CD4-positive, alpha-beta T cell (primary cell): ENCODE data around the gene EIF2B4. TPM values are rescaled to one million over a fixed set of nuclear protein-coding genes. Genes with fewer than 3 reads are reported as not detected.

ENCODE experiments used
- ATAC-seq: fragments of 200-7000 bp; cut with Tn5 transposase; one replicate; pipeline ENCODE4 v1.10.0; 2022; ENCODE audit warnings: mild to moderate bottlenecking; ENCODE audit not compliant: poor library complexity
- CTCF ChIA-PET: fragments of 350-600 bp; sonication (Branson Sonifier 250); formaldehyde crosslinking; loops from one replicate; lab custom pipeline; 2021; ENCODE audit warnings: antibody characterized with exemption, inconsistent platforms; lab: Charles Lee
- POLR2A ChIA-PET: fragments of 350-600 bp; sonication (Branson Sonifier 250); formaldehyde crosslinking; loops from one replicate; lab custom pipeline; 2021; ENCODE audit warnings: antibody characterized with exemption, inconsistent platforms; lab: Charles Lee
- DNase-seq, 14 experiments: peaks; one replicate each; pipeline ENCODE4 v3.0.0-alpha.2; 2013 to 2020; ENCODE audit warnings: mixed read lengths in 2 of 14
- H3K27ac ChIP-seq, 2 donors: one replicate each; pipeline versions ENCODE4 v1.5.1 to v1.7.0; 2013; ENCODE audit warnings: low read length in 2 of 2, low read depth in 1 of 2, mild to moderate bottlenecking in 1 of 2
- H3K27me3 ChIP-seq, 2 experiments: 1 replicate in 1 of 2; 2 replicates in 1 of 2; pipeline versions ENCODE4 v1.6.1 to v1.7.0; 2013; ENCODE audit warnings: low read length in 2 of 2, control low read depth in 1 of 2, mild to moderate bottlenecking in 1 of 2, moderate library complexity in 1 of 2; ENCODE audit not compliant: insufficient read depth in 2 of 2, control insufficient read depth in 1 of 2
- H3K36me3 ChIP-seq: one replicate; pipeline ENCODE4 v1.6.1; 2013; ENCODE audit warnings: low read length, control low read depth; ENCODE audit not compliant: insufficient read depth
- H3K4me1 ChIP-seq: one replicate; pipeline ENCODE4 v1.6.1; 2013; ENCODE audit warnings: low read length, control low read depth; ENCODE audit not compliant: insufficient read depth
- H3K4me3 ChIP-seq: one replicate; pipeline ENCODE4 v1.5.1; 2013; ENCODE audit warnings: mild to moderate bottlenecking, low read length, moderate library complexity
- H3K9me3 ChIP-seq, 2 experiments: 1 replicate in 1 of 2; 2 replicates in 1 of 2; pipeline versions ENCODE4 v1.6.1 to v1.7.0; 2013; ENCODE audit warnings: low read length in 2 of 2, mild to moderate bottlenecking in 2 of 2, control low read depth in 1 of 2, moderate library complexity in 1 of 2; ENCODE audit not compliant: control insufficient read depth in 1 of 2, insufficient read depth in 1 of 2
- H3K27ac Mint-ChIP-seq: one replicate; pipeline ENCODE4 v1.8.0; 2020; ENCODE audit warnings: mixed read lengths
- H3K27me3 Mint-ChIP-seq: one replicate; pipeline ENCODE4 v1.8.0; 2021; ENCODE audit warnings: mixed read lengths
- H3K36me3 Mint-ChIP-seq: one replicate; pipeline ENCODE4 v1.8.0; 2021; ENCODE audit warnings: low read depth, mixed read lengths
- H3K4me1 Mint-ChIP-seq: one replicate; pipeline ENCODE4 v1.8.0; 2021; ENCODE audit warnings: low read depth, mixed read lengths
- H3K4me3 Mint-ChIP-seq: one replicate; pipeline ENCODE4 v1.8.0; 2020; ENCODE audit warnings: mild to moderate bottlenecking, mixed read lengths
- H3K9me3 Mint-ChIP-seq: one replicate; pipeline ENCODE4 v1.8.0; 2020; ENCODE audit warnings: mixed read lengths
- intact Hi-C, 2 experiments: fragments of 100-400 bp; cut with DNase I in 1 of 2; cut with micrococcal nuclease in 1 of 2; formaldehyde crosslinking; loops; one replicate each; pipeline versions ENCODE4 v1.15.1 to v1.9.0; 2023 to 2025; cut with DNase I, micrococcal nuclease
- total RNA-seq, 174 experiments: library from RNA in 2 of 174; stranded (reverse) in 2 of 174; gene quantifications; one replicate each; pipeline ENCODE4 v1.2.3 and lab custom pipeline; 2021 to 2026
- TF ChIP-seq, protein P1 (sequence below): fragments of 200-600 bp; IDR thresholded peaks from one replicate; pipeline ENCODE4 v1.8.0; 2022; ENCODE audit warnings: antibody characterized with exemption, mild to moderate bottlenecking

EIF2B4 gene
- total RNA-seq, 2 experiments from 2014 or later, result 33.2 to 34.0 TPM

DNA sequence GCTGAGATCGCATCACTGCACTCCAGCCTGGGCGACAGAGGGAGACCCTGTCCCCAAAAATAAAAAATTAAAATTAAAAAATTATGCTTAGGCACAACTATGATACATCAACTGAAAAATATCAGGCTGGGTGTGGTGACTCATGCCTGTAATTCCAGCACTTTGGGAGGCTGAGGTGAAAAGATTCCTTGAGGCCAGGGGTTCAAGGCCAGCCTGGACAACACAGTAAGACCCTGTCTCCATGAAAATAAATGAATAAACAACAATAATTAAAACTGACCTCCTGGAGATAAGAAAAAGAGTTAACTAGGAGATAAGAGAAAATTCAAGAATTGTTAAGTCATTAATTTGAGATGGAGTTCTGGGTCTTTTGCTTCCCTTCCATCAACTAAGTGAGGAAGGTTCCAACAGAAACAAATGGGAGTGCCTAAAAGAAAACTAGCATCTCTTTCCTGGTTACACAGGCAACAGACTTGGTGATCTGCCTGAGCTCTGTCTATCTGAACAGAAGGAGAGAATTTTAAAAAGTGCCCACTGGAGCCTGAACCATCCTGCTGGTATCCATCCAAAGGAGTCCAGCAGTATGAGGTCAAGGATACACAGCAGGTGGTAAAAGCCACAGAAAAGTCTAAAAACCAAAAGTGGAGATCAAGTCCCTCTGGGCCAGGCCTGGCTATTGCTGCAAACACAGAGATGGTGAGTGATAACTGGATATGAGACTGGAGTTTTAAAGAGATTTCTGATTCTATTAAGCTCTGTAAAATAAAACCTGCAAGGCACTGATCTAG lies 30.4 kb upstream of the EIF2B4 start:
- peaks cover 49% of the 10 kb centered on the region for H3K4me1 Mint-ChIP-seq
- H3K27ac Mint-ChIP-seq, result peak overlapping the region; percentile 42

DNA sequence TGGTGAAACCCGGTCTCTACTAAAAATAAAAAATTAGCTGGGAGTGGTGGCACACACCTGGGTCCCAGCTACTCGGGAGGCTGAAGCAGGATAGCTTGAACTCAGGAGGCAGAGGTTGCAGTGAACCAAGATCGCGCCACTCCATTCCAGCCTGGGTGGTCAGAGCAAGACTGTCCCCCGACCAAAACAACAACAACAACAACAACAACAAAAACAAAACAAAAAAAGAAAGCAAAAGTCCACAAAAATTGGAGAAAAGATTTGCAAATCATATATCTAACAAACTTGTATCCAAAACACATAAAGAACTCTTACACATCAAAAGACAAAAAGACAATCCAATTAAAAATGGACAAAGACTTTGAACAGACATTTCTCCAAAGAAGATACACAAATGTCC lies 28.8 kb upstream of the EIF2B4 start:
- Histone ChIP-seq H3K27ac (no peak overlapping the region), H3K9me3 (no peaks in the 10 kb centered on the region), H3K4me1 (peaks cover 8% of the 10 kb centered on the region), H3K36me3 (peaks cover 9% of the 10 kb centered on the region), H3K4me3 (no peak overlapping the region), H3K27me3 (no peaks in the 10 kb centered on the region)
- ChIA-PET CTCF (no interaction called here), POLR2A (no interaction called here)
- peaks cover 25% of the 10 kb centered on the region for H3K36me3 Mint-ChIP-seq
- no peaks in the 10 kb centered on the region for H3K9me3 Mint-ChIP-seq
- intact Hi-C loops, result no loop called here
- DNase-seq (no peak), ATAC-seq (no peak)
- no peak overlapping the region for H3K4me3 Mint-ChIP-seq
- H3K27me3 Mint-ChIP-seq, result no peaks in the 10 kb centered on the region
- no peak overlapping the region for H3K27ac Mint-ChIP-seq
- H3K4me1 Mint-ChIP-seq, result peaks cover 43% of the 10 kb centered on the region
- TF ChIP-seq, protein P1, sequence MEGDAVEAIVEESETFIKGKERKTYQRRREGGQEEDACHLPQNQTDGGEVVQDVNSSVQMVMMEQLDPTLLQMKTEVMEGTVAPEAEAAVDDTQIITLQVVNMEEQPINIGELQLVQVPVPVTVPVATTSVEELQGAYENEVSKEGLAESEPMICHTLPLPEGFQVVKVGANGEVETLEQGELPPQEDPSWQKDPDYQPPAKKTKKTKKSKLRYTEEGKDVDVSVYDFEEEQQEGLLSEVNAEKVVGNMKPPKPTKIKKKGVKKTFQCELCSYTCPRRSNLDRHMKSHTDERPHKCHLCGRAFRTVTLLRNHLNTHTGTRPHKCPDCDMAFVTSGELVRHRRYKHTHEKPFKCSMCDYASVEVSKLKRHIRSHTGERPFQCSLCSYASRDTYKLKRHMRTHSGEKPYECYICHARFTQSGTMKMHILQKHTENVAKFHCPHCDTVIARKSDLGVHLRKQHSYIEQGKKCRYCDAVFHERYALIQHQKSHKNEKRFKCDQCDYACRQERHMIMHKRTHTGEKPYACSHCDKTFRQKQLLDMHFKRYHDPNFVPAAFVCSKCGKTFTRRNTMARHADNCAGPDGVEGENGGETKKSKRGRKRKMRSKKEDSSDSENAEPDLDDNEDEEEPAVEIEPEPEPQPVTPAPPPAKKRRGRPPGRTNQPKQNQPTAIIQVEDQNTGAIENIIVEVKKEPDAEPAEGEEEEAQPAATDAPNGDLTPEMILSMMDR, result no peak

More for the DNA sequence above, 30.4 kb upstream of the EIF2B4 start:
- H3K27me3 ChIP-seq, result no peaks in the 10 kb centered on the region
- Mint-ChIP-seq H3K36me3 (peaks cover 25% of the 10 kb centered on the region), H3K27me3 (no peaks in the 10 kb centered on the region), H3K4me3 (no peak overlapping the region), H3K9me3 (no peaks in the 10 kb centered on the region)
- TF ChIP-seq, protein P1, result no peak
- H3K36me3 ChIP-seq, result peaks cover 15% of the 10 kb centered on the region
- H3K9me3 ChIP-seq, result no peaks in the 10 kb centered on the region
- ChIA-PET POLR2A (interaction anchor here (1.1 kb wide), 1 partner anchor 28 kb away, joined by 3 read pairs; the partner anchor contains the start of gene NRBP1), CTCF (no interaction called here)
- no peak overlapping the region for H3K4me3 ChIP-seq
- no peak for ATAC-seq
- H3K4me1 ChIP-seq, result peaks cover 15% of the 10 kb centered on the region
- H3K27ac ChIP-seq, result no peak overlapping the region
- DNase-seq, result no peak
- intact Hi-C loops, result loop anchor here in 1 of 2 experiments (10.0 kb wide), 2 partner anchors 184 to 224 kb away; partner anchors contain the start of genes CCDC121, GPN1 and ZNF512

DNA sequence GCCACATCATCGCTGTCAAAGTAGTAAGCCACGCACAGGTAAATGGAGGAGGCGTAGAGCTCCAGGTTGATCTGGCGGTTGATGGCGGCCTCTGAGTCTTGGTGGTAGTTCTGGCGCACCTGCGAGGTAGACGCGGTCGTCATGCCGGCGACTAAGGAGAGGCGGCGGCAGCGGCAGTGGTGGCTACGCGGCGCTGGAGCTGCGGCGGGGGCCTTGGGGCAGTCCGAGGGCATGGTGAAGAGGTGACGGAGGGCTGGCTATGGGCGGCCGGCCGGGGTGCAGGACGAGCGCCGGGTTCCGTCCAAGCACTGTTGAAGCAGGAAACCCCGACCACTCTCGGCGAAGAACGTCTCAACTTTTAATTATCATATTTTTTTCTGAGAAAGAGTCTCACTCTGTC lies 23.1 kb upstream of the EIF2B4 start:
- Histone ChIP-seq H3K36me3 (peaks cover 13% of the 10 kb centered on the region), H3K4me1 (peaks cover 25% of the 10 kb centered on the region), H3K4me3 (no peak overlapping the region), H3K27me3 (no peaks in the 10 kb centered on the region), H3K27ac (no peak overlapping the region), H3K9me3 (no peaks in the 10 kb centered on the region)
- intact Hi-C loops, result loop anchor here in 1 of 2 experiments (5.0 kb wide), 1 partner anchor 34 kb away; the partner anchor contains the start of gene NRBP1
- POLR2A ChIA-PET, result interaction anchor here (2.4 kb wide), 2 partner anchors 16 to 35 kb away, joined by 8 to 11 read pairs; partner anchors contain the start of genes NRBP1 and PPM1G
- H3K9me3 Mint-ChIP-seq, result no peaks in the 10 kb centered on the region
- H3K4me1 Mint-ChIP-seq, result peaks cover 45% of the 10 kb centered on the region
- ATAC-seq (no peak), DNase-seq (no peak)
- peaks cover 39% of the 10 kb centered on the region for H3K36me3 Mint-ChIP-seq
- H3K27me3 Mint-ChIP-seq, result no peaks in the 10 kb centered on the region
- TF ChIP-seq, protein P1, result no peak
- no peak overlapping the region for H3K4me3 Mint-ChIP-seq
- CTCF ChIA-PET, result interaction anchor here (2.2 kb wide), 1 partner anchor 35 kb away, joined by 5 read pairs; the partner anchor contains the start of gene NRBP1
- peak overlapping the region; percentile 53 for H3K27ac Mint-ChIP-seq
